ENCODE measurements around the gene FAM20C. TPM values are rescaled to one million over a fixed set of nuclear protein-coding genes. Genes with fewer than 3 reads are reported as not detected.

The FAM20C gene
- total and polyA plus RNA-seq, 2 of the 8 experiments (the other 6 are each of a cell fraction or from before 2014, with no cell fraction given), result 9.5 to 34.8 TPM

DNA sequence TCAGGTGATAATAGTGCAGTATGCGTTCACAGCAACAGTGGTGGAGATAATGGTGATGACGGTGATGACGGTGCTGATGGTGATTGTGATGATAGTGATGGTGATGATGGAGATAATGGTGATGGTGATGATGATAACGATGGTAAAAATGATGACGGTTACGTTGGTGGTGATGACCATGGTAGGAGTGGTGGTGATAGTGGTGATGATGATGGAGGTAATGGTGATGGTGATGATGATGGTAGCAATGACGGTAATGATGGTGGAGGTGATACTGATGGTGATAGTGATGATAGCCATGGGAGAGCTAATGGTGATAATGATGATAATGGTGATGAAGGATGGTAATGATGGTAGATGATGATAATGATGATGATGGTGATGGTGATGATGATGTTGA is 45.0 kb downstream of the FAM20C start:
- Histone ChIP-seq H3K4me1 (replicated peaks in 1 of 4; ENCODE audit: control insufficient read depth in 3 of 4, insufficient read depth in 4 of 4, low read length in 3 of 4) (peaks cover 0 to 4% (median 0%) of the 10 kb centered on the region in 4 experiments; a peak in 1 of 7 replicates), H3K36me3 (ENCODE audit: control insufficient read depth in 2 of 4, insufficient read depth in 4 of 4, low read length in 3 of 4) (peaks cover 0 to 3% (median 0%) of the 10 kb centered on the region in 4 experiments; a peak in 3 of 8 replicates), H3K79me1 (ENCODE audit: low read depth, low read length) (peaks cover 5% of the 10 kb centered on the region; the same call in 1 of the 2 replicates), H3K18ac (ENCODE audit: extremely low read depth, low read length) (no peak overlapping the region), H3K56ac (replicated peaks; ENCODE audit: insufficient read length, low read depth, low read length) (no peak overlapping the region), H3K79me2 (ENCODE audit: control insufficient read depth in 1 of 2, insufficient read depth in 2 of 2, low read length in 2 of 2) (peaks cover 0 to 10% of the 10 kb centered on the region in 2 experiments; a peak in 2 of 4 replicates), H3K14ac (ENCODE audit: insufficient read length) (no peak overlapping the region), H2BK120ac (replicated peaks; ENCODE audit: low read depth, low read length) (no peak overlapping the region), H2AK5ac (ENCODE audit: low read depth, low read length) (no peak overlapping the region), H2BK20ac (ENCODE audit: low read length) (no peak overlapping the region), H2BK12ac (ENCODE audit: low read depth, low read length) (no peak overlapping the region), H4K20me1 (replicated peaks in 1 of 2; ENCODE audit: control insufficient read depth in 1 of 2, insufficient read depth in 2 of 2, low read length in 2 of 2) (peaks cover 3 to 13% of the 10 kb centered on the region in 2 experiments), H4K91ac (replicated peaks; ENCODE audit: insufficient read length, low read length) (no peak overlapping the region), H3K4me2 (ENCODE audit: insufficient read depth in 1 of 2, low read depth in 2 of 2, low read length in 2 of 2) (no peak overlapping the region), H3K4me3 (ENCODE audit: extremely low read depth in 1 of 4, insufficient read depth in 2 of 4, low read depth in 3 of 4, low read length in 4 of 4) (no peak overlapping the region), H2BK15ac (ENCODE audit: low read length) (no peak overlapping the region), H3K27me3 (replicated peaks in 1 of 4; ENCODE audit: control insufficient read depth in 3 of 4, extremely low read depth in 1 of 4, insufficient read depth in 3 of 4, low read length in 3 of 4) (no peaks in the 10 kb centered on the region), H2AFZ (ENCODE audit: low read length) (no peak overlapping the region), H3K23me2 (ENCODE audit: low read depth, low read length) (peaks cover 9% of the 10 kb centered on the region; the same call in 1 of the 2 replicates), H3K27ac (ENCODE audit: low read depth, low read length) (no peak overlapping the region), H3K9me3 (ENCODE audit: insufficient read depth in 2 of 2, low read depth in 1 of 2, low read length in 1 of 2) (peaks cover 0 to 6% of the 10 kb centered on the region in 2 experiments; a peak in 1 of 4 replicates), H2BK5ac (ENCODE audit: low read depth, low read length) (no peak overlapping the region), H4K5ac (ENCODE audit: insufficient read length, low read depth, low read length) (no peak overlapping the region), H3K23ac (ENCODE audit: insufficient read length) (no peak overlapping the region), H3K4ac (replicated peaks; ENCODE audit: insufficient read length, low read depth, low read length) (no peak overlapping the region), H4K8ac (ENCODE audit: extremely low read depth, insufficient read depth, low read length) (no peak overlapping the region), H3K9ac (replicated peaks in 1 of 4; ENCODE audit: extremely low read depth in 1 of 4, low read depth in 3 of 4, low read length in 3 of 4) (no peak overlapping the region)
- ChIA-PET CTCF (ENCODE audit: partially characterized antibody) (no interaction called here), POLR2A (ENCODE audit: partially characterized antibody) (no interaction called here)
- 80 to 100% methylated on average over 2 to 7 of the region's 7 CpGs for WGBS, 2 experiments (ENCODE audit: extremely low coverage in 1 of 2, insufficient coverage in 1 of 2, insufficient read length in 1 of 2, insufficient replicate concordance in 2 of 2, low coverage in 1 of 2, low lambda C conversion rate in 2 of 2, missing lambda C conversion rate in 1 of 2)
- DNase-seq (ENCODE audit: low read depth in 1 of 2, low spot score in 2 of 2) (no peak), FAIRE-seq (no peak)
- TF ChIP-seq TCF12 (IDR thresholded peaks at IDR 0.05; ENCODE audit: low read depth, low read length) (no peak), ASH2L (IDR thresholded peaks at IDR 0.05; ENCODE audit: low read length) (no peak), HDAC6 (IDR thresholded peaks at IDR 0.05; ENCODE audit: low read depth, low read length) (no peak), JUND (IDR thresholded peaks at IDR 0.05; ENCODE audit: low read length) (no peak), KDM5A (IDR thresholded peaks at IDR 0.05; ENCODE audit: low read length) (no peak), EP300 (IDR thresholded peaks at IDR 0.05; ENCODE audit: borderline replicate concordance in 1 of 2, low read depth in 2 of 2, low read length in 2 of 2) (no peak), MAFK (IDR thresholded peaks at IDR 0.05; ENCODE audit: low read depth, low read length) (no peak), BACH1 (IDR thresholded peaks at IDR 0.05; ENCODE audit: low read length) (no peak), BRCA1 (IDR thresholded peaks at IDR 0.05; ENCODE audit: low read depth, low read length) (no peak), TAF1 (IDR thresholded peaks at IDR 0.05; ENCODE audit: low read depth, low read length) (no peak)
- TF ChIP-seq, protein P1, sequence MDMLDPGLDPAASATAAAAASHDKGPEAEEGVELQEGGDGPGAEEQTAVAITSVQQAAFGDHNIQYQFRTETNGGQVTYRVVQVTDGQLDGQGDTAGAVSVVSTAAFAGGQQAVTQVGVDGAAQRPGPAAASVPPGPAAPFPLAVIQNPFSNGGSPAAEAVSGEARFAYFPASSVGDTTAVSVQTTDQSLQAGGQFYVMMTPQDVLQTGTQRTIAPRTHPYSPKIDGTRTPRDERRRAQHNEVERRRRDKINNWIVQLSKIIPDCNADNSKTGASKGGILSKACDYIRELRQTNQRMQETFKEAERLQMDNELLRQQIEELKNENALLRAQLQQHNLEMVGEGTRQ (IDR thresholded peaks at IDR 0.05; ENCODE audit: low read length), result no peak
- TF ChIP-seq, protein P2, sequence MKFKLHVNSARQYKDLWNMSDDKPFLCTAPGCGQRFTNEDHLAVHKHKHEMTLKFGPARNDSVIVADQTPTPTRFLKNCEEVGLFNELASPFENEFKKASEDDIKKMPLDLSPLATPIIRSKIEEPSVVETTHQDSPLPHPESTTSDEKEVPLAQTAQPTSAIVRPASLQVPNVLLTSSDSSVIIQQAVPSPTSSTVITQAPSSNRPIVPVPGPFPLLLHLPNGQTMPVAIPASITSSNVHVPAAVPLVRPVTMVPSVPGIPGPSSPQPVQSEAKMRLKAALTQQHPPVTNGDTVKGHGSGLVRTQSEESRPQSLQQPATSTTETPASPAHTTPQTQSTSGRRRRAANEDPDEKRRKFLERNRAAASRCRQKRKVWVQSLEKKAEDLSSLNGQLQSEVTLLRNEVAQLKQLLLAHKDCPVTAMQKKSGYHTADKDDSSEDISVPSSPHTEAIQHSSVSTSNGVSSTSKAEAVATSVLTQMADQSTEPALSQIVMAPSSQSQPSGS (IDR thresholded peaks at IDR 0.05; ENCODE audit: low read length), result no peak
